Measurements from ENCODE around the gene EVPL.

DNA sequence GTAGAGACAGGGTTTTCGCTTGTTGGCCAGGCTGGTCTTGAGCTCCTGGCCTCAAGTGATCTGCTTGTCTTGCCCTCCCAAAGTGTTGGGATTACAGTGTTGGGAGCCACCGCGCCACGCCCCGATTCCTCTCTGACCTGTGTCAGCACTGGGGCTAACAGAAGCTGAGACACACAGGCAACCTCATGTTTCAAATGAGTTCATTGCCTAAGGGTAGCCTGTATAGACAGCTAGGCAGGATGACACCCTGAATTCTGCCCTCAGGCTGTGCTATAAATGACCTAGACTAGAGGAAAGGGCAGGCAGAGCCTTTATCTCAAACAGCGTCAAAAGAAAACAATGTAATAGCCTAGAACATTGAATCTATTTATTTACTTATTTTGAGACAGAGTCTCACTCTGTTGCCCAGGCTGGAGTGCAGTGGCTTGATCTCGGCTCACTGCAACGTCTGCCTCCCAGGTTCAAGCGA is 28.7 kb downstream of the EVPL start:
- TF ChIP-seq, protein P1, sequence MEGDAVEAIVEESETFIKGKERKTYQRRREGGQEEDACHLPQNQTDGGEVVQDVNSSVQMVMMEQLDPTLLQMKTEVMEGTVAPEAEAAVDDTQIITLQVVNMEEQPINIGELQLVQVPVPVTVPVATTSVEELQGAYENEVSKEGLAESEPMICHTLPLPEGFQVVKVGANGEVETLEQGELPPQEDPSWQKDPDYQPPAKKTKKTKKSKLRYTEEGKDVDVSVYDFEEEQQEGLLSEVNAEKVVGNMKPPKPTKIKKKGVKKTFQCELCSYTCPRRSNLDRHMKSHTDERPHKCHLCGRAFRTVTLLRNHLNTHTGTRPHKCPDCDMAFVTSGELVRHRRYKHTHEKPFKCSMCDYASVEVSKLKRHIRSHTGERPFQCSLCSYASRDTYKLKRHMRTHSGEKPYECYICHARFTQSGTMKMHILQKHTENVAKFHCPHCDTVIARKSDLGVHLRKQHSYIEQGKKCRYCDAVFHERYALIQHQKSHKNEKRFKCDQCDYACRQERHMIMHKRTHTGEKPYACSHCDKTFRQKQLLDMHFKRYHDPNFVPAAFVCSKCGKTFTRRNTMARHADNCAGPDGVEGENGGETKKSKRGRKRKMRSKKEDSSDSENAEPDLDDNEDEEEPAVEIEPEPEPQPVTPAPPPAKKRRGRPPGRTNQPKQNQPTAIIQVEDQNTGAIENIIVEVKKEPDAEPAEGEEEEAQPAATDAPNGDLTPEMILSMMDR (conservative IDR thresholded peaks at IDR 0.05; ENCODE audit: low read length), result no peak
- no peak for TF ChIP-seq EZH2phosphoT487 (IDR thresholded peaks at IDR 0.05; ENCODE audit: borderline replicate concordance, low read depth, low read length)

Measured in OCI-LY7 (cell line).